Measurements from ENCODE around the gene TRIM47. TPM values are rescaled to one million over a fixed set of nuclear protein-coding genes. Genes with fewer than 3 reads are reported as not detected.
A peak's percentile ranks its signal among the peaks of the same experiment; 100 is the strongest.

TRIM47 gene
- total and polyA plus RNA-seq, 2 of the 13 experiments (the other 11 are each of a cell fraction or from before 2014, with no cell fraction given): 33.5 to 82.0 TPM

- TF ChIP-seq PLSCR1 (CRISPR knock-in tag; IDR thresholded peaks at IDR 0.05; ENCODE audit: borderline replicate concordance): no peak
- TF ChIP-seq HOXA9 (CRISPR knock-in tag; IDR thresholded peaks at IDR 0.05; ENCODE audit: borderline replicate concordance): peak; percentile 51; the same call in 1 of the 2 replicates
- TF ChIP-seq ZNF563 (CRISPR knock-in tag; IDR thresholded peaks at IDR 0.05): no peak
- TF ChIP-seq RBAK (CRISPR knock-in tag; IDR thresholded peaks at IDR 0.05): no peak
- peak; percentile 34 for TF ChIP-seq HNRNPH1 (optimal IDR thresholded peaks at IDR 0.05; ENCODE audit: low read depth, low read length)
- peak; percentile 81; the same call in 1 of the 2 replicates for TF ChIP-seq SALL2 (CRISPR knock-in tag; IDR thresholded peaks at IDR 0.05)
- no peak; the same call in 1 of the 2 replicates for TF ChIP-seq RFXANK (CRISPR knock-in tag; IDR thresholded peaks at IDR 0.05)
- peak; percentile 87 for TF ChIP-seq ZSCAN9 (CRISPR knock-in tag; IDR thresholded peaks at IDR 0.05; ENCODE audit: borderline replicate concordance)
- peak; percentile 70; the same call in 1 of the 2 replicates for TF ChIP-seq TFAP4 (IDR thresholded peaks at IDR 0.05; ENCODE audit: borderline replicate concordance, low read depth)
- peak; percentile 89 to 99 for TF ChIP-seq POLR2A (IDR thresholded peaks at IDR 0.05; ENCODE audit: insufficient read depth in 1 of 2, low read depth in 2 of 2, low read length in 2 of 2)
- TF ChIP-seq ZNF510 (CRISPR knock-in tag; IDR thresholded peaks at IDR 0.05; ENCODE audit: low read depth): no peak
- no peak for TF ChIP-seq SCMH1 (CRISPR knock-in tag; IDR thresholded peaks at IDR 0.05; ENCODE audit: borderline replicate concordance)
- TF ChIP-seq FOXK1 (CRISPR knock-in tag; IDR thresholded peaks at IDR 0.05; ENCODE audit: borderline replicate concordance, low read depth): peak; percentile 98
- peak; percentile 48; the same call in 1 of the 2 replicates for TF ChIP-seq ZNF691 (CRISPR knock-in tag; IDR thresholded peaks at IDR 0.05; ENCODE audit: borderline replicate concordance, low read depth)
- no peak for TF ChIP-seq SMARCC2 (IDR thresholded peaks at IDR 0.05)
- peak; percentile 79; the same call in 1 of the 2 replicates for TF ChIP-seq ZHX1 (CRISPR knock-in tag; IDR thresholded peaks at IDR 0.05; ENCODE audit: low read depth)
- peak; percentile 89 for TF ChIP-seq UBTF (CRISPR knock-in tag; IDR thresholded peaks at IDR 0.05)
- no peak for TF ChIP-seq ZNF20 (CRISPR knock-in tag; IDR thresholded peaks at IDR 0.05)
- TF ChIP-seq ZFYVE20 (CRISPR knock-in tag; IDR thresholded peaks at IDR 0.05; ENCODE audit: borderline replicate concordance, low read depth): 0 out of 2 replicates have a peak, but pooled peaks have one; percentile 74
Observed at GRCh38 chr17:75855310-75856061, 22.9 kb downstream of the TRIM47 start, which contains the start of gene WBP2 (continued).

Measured in HepG2 (cell line).